ENCODE results near the gene OCA2.
"Not testable (repeated sequence)": the region's sequence is repeated elsewhere in the genome, so short reads cannot be mapped to it uniquely, and the experiment has no call there.

OCA2 gene

DNA sequence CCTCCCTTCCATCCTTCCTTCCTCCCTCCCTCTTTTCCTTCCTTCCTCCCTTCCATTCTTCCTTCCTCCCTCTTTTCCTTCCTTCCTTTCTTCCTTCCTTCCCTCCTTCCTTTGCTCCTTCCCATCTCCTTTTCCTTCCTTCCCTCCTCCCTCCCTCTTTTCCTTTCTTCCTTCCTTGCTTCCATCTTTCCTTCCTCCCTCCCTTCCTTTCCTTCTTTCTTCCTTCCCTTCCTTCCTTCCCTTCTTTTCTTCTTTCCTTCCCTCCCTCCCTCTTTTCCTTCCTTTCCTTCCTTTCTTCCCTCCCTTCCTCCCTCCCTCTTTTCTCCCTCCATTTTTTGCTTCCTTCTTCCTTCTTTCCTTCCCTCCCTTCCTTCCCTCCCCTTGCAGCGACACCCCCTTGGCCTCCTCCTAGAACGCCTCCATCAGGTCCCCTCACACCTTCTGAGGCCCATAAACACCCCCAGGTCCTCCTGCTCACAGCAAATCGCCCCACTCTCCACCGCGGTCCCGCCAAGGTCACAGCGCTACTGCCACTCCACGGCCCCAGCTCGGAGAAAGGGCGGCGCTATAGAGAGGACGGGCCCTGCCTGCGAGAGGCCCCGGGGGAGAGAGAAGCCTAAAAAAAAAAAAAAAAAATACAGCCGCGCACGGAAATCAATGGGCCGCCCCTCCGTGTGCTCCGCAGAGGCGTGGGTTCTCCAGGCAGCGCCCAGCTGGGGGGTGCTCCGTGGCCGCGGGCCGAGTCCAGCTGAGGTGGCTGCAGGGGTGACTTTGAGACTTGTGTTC, 328.2 kb downstream of the OCA2 start:
- no peak for DNase-seq (ENCODE audit: low read depth)

DNA sequence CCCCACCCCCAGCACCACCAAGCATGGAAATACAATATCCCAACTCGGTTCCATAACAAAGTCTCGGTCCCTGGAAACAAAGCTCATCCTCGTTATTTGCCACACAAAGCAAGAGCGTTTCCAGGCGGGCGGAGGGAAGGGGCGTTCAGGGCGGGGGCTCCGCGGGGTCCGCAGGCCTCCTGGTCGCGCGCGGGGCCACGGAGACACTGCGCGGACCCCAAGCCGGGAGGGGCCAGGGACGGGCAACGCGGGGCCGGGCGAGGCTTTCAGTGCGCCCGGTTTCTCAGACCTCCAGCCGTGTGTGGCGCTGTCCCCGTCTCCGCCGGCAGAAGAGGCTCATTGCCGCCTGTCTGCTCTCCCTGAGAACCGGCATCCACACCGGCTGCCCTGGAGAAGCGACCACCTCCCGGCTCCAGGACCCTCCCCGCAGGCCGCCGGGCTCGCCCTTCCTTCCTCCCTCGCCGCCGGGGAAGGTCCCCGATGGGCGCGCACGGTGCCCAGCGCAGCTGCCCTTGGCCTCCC, 329.0 kb downstream of the OCA2 start:
- no peak for DNase-seq (ENCODE audit: low read depth)

DNA sequence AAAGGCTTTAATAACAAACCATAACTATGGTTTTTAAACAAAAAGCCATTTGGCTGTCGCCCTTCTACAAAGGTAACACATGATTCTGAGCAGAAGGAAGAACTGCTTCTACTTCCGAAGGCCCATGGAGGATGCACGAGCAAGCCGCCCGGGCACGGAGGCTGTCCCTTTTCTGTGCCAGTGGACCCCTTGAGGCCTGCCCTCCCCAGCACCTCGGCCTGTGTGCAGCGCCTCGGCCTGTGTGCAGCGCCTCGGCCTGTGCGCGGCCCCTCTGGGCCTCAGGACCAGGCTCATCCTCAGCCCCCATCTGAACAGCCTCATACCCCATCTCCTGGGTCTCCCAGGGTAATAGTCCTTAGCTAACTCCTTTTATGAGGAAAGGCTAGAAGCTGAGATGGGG, 329.5 kb downstream of the OCA2 start:
- DNase-seq (ENCODE audit: low read depth): no peak

DNA sequence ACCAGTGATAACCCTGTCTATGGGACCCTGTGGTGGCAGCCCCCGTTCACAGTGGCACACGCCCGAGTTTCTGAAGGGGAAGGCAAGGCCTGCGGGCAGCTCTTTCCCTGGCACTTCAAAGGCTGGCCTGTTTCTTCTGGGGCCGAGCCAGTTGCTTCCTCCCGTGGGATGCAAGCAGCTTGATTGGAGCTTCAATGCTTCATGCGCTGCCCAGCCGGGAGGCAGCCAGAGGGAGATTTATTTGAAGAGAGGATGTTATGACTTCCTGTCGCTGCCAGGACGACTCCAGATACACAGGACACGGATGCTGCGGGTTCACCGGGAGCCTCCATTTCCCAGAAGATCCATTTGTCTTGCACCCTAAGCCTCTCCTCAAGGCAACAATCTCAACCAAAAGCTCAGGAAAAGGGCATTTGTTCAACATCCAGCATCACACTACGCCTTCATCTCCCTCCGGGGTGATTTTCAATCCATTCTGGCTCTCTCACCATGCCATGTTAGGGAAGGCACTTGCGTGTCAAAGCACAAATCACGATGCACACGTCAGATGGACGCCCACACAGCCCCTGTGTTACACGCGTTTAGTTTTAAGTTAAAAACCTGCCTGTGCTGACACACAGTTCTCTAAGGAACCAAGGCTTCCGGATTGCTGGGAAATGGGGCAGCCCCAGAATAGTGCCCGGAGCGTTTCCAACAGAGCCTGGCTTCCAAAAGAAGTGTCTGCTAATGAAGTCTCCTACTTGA, 330.2 kb downstream of the OCA2 start:
- DNase-seq (ENCODE audit: low read depth): no peak

DNA sequence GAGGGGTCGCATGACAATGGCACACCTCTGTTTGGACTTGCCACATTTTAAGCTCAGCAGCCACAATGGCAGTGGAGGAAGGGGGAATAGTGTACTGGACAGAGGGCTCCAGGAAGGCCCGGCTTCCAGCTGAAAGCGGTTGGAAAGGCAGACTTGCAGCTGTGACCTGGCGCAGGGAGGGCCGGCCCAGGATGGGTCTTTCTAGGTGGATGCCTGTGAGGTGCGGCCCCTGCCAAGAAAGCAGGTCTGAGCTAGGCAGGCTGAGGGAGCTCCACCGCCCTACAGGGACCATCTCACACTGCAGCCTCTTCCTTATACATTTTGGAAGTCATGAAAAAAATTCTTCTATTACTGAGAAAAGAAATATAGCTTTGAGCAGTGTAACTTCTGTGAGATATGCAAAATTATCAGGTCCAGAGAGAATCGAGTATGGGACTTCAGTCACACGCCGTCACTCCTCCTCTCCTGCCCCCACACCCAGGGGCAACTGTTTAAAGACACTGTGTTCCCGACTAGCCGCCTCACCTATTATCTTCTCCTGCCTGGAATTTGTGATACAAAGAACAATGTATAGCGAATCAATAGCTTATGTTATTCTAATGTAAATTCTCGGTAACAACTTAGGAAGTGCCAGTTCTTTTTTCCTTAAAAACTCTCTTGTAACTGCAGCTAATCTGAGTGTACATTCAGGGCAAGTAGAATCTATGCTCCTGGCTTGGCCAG, 331.0 kb downstream of the OCA2 start:
- no peak for DNase-seq (ENCODE audit: low read depth)

DNA sequence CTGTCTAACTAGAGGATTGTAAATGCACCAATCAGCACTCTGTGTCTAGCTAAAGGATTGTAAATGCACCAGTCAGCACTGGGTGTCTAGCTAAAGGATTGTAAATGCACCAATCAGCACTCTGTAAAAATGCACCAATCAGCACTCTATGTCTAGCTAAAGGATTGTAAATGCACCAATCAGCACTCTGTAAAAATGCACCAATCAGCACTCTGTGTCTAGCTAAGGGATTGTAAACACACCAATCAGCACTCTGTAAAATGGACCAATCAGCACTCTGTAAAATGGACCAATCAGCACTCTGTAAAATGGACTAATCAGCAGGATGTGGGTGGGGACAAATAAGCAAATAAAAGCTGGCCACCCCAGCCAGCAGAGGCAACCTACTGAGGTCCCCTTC, 331.7 kb downstream of the OCA2 start:
- not testable (repeated sequence) for DNase-seq (ENCODE audit: low read depth)

DNA sequence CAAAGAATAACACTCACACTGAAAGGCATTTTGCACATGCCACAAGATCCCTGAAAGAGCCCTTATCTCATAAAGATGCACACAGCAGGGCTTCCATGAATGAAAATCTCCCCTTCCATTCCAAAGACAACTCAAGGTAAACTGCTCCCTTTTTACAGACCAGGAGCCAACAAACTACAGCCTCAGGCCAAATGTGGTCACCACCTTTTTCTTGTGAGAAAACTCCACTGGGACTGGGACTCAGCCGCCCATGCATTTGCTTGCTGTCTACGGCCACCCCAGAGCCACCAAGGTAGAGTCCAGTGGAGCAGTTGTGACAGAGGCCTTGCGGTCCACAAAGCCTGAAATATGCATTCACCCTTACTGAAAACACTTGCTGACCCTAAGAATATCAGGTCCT, 334.8 kb downstream of the OCA2 start:
- DNase-seq (ENCODE audit: low read depth): no peak

DNA sequence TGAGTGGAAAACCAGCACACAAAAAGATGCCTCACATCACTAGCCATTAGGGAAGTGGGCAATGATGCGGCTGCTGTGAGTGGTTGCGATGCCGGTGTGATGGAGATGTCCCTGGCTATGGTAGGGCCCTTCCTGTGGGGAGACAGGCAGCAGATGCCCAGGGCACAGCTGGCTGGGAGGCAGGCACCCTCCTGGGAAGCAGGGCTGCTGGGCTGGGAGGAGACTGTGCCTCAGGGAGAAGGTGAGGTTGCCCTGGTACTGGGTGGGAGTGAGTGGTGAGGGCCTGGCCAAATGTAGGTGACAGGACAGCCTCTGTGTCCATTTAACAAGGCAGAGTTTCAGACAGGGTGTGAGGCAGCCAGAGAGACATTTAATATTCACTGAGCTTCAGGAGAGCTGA, 335.6 kb downstream of the OCA2 start:
- no peak for DNase-seq (ENCODE audit: low read depth)

DNA sequence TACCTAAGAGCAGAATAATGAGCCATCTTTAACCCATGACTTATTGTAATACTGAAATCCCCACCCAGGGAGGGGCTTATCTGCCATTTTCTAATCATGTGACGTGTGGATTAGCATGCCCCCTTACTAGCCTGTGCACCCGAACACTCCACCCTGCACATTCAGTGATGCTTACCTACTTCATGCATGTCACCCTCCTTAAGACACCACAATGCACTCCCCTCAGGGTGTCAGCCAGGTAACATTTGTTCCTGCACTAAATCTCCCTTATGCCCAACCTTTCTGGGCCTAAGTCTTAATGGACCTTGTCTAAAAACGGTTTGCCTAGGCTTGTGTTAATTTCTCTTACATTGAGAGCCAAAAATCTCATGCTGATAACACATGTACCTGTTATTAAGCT, 336.6 kb downstream of the OCA2 start:
- no peak for DNase-seq (ENCODE audit: low read depth)

DNA sequence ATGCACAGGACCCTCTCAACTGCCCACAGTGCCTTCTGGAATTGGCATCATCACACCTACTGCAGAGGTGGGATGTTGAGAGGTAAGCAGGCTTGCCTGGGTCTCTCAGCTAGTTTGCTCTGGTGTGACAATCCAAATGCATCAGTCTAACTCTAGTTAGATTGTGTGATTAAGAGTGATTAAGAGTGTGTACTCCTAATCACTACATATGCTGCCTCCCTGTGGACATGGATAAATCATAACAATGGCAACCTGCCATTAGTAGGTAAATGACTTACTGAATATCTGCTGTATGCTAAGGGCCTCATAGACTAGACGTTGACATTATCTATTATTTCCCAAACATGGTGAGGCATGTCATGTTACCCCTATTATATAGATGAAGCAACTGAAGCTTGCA, 342.1 kb downstream of the OCA2 start:
- no peak for DNase-seq (ENCODE audit: low read depth)

DNA sequence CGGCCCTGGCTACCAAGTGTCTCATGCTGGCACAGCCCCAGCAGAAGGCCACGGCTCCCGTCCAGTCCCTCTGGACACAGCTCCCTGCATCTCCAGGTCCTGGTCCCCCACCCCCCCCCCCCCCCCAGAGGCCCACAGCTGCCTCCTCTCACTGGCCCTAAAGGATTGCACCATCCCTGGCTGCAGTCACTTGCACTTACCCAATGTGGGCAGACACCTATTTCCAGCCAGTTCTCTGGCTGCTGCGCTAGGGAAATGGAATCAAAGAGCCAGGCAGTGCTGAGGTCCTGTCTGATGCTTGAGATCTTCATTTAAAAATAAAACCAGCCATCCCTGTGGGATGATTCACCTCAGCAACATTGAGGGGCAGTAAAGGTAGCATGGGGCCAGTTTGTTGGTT, 346.4 kb downstream of the OCA2 start:
- DNase-seq (ENCODE audit: low read depth): no peak

DNA sequence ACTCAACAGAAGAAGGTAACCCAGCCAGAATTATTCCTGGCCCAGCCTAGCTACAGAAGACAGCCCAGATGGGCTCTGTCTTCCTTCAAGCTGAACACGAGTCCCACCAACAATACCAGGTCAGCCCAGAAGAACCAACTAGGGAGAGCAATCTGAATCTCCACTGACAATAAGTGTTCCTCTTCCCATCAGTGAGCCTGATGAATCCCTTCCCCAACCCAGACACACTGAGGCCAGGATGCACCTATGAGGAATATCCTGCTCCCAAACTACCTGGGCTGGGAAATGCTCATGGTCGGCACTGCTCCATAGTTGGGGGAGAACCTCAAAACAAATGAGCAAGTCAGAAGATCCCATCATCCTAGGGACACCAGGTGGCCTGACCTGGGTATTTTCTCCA, 351.1 kb downstream of the OCA2 start:
- DNase-seq (ENCODE audit: low read depth): no peak

DNA sequence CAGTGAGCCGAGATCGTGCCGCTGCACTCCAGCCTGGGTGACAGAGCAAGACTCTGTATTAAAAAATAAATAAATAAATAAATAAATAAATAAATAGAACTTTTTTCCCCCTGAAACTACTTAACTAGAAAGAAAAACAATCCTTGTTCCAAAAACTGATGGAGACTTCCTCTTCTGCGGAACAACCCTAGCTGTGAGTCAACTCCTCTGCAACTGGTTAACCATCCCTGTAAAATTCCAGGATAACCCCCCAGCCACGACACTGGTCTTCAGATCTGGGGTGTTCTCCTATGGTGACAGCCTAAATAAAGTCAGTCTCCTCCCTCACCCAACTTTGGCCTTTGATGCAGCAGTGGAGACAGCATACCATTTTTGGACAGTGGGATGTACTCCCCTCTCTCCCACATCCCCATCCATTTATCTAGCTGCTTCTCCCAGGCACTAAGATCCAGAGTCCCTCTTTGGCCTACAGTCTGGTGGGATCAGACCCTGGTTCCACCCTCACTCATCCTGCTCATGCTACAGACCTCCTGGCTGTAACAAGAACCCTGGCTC, 352.6 kb downstream of the OCA2 start:
- no peak for DNase-seq (ENCODE audit: low read depth)

DNA sequence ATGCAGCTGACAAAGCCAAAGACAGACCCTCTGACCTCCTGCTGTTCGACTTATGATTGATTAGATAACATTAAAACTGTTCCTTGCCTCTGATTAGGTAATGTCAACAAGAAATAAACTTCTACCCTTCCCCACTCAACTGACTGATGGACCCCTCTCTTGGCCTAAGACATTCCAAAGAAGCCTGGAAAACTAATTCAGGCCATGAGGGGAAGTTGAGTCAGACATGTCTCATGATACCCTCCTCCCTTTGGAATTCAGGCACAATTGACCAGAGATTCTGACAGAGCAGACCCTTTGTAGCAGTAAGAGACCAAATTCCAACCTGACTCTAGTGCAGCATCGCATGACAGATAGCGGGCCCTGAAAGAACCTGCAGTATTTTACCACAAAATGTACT, 354.5 kb downstream of the OCA2 start:
- DNase-seq (ENCODE audit: low read depth): no peak

DNA sequence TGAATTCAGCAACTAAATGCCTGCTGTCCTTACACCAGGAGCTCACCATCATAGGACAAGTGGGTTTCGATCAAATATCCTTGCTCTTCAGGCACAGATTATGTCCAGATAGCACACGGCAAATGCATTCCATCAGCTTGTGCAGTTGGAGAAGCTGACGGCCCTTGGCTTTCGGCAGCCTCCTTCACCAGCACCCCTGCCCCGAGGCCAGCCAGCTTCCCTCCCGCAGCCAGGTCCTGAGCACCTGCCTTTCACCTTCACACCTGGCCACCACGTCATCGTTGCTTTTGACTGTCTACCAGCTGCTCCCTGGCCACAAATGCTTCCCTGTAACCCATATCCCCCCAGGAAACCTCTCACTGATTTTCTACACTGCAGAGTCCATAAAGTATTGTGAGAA, 355.5 kb downstream of the OCA2 start:
- no peak for DNase-seq (ENCODE audit: low read depth)

DNA sequence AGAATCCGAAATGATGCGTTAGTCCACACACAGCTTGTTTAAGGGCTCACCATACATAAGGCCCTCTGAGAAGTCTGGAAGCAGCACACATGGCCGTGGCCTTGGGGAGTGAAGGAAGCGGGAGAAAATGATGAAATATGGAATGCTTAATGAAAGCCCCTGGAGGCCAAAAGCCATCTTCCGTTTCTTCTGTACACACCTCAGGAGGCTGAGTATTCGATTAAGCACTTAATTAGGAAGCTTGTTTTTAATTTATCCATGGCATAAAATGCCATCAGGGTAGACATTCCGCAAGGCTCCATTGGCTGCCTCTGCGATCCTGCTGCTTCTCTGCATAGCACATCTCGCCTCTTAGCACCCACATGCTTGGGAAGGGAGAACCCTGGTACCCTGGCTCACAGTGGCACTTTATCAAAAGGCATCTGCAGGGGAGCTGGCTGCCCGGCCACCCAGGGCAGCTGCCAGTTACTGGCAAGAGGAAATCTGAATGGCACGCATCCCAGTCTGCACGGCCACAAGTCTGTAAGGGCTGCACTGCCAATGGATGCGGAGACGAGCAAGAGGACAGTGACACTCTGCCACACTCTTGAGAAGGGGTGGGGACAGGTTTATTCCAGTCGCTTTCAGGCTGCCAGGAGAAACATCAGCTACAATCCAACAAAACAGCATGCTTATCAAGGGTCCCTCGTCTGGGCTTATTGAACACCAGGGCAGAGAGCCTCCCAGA, 356.2 kb downstream of the OCA2 start:
- DNase-seq (ENCODE audit: low read depth): no peak

DNA sequence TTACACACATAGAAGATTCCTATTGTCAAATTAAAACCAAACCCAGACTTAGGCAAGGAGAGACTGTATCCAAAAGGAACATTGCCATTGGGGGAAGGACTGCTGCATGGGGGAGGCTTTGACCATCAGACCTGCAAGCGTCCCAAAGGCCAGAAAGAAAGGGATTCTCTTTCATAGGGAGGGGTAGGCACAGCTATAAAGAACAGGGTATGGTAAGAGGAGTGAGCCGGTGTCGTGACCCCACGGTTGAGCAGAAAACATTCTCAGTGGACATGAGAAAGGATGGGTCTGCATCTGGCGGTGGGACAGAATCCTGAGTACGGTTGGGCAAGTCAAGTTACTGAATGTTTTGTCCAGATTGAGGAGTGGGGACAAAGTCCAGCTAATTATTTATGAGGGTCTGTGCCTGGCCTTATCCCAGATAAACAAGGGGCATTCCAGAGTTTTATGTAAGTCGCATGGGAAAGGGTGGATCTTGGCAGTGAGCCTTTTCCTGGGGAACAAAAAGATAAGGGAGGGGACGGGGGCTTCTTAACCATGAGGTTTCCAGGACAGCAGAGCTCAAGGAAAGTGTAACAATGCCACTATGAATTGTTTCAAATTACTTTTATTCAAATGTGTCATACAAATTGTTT, 357.8 kb downstream of the OCA2 start:
- DNase-seq (ENCODE audit: low read depth): no peak

DNA sequence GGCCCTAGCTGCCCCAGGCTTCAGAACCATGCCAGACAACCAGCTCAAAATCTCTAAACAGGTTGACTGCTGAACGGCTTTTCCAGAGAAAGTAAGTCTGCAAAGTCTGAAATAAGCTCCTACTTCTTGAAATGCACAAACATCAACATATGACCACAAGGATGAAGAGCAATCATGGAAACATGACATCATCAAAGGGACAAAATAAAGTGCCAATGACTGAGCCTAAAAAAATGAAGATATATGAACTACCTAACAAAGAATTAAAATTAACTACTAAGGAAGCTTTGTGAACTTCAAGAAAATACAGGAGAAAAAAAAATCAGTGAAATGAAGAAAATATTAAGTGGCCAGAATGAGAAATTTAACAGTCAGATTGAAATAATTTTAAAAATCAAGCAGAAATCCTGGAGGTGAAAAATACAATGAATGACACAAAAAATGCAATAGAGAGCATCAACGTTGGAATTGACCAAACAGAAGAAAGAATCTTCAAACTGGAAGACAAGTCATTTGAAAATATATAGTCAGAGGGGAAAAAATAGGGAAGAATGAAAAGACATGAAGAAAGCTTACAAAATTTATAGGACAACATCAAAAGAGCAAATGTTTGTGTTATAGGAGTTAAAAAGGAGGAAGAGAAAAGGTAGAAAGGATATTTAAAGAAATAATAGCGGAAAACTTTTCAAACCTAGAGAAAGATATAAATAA, 364.2 kb downstream of the OCA2 start:
- no peak for DNase-seq (ENCODE audit: low read depth)

DNA sequence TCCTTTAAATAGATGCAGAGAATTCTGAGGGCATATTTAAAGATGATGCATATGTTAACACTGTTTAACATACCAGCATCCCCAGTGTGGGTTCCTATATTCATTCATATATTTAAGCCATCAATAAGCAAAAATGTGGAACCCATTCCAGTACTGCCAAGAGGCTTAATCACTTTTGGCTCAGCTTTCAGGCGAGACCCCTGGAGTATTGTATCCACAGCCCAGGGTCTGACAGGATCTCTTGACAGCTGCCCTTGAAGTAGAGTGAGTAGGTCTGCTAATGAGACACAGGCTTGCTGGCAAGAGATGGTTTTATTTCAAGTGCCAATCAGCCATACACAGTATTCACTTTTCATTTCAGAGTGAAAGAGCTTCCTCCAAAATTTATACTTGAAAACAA, 367.3 kb downstream of the OCA2 start:
- no peak for DNase-seq (ENCODE audit: low read depth)

DNA sequence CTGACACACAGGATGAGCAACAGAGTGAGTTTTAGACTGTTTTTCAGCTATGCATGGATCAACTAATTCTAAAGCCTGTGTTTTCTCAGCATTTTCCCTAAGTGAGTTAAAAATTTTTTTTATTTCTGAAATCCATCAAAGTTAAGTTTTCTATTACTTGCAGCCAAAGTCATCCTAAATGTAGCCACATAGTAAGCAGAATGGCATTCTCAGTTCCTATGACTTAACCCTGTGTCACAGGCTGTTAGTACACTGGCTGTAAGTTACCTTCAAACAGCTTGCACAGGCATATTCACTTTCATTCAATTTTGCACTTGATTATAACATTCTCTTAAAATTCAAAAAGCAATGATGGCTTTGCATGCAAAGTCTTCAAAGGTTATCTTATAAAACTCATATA, 368.2 kb downstream of the OCA2 start:
- DNase-seq (ENCODE audit: low read depth): no peak

DNA sequence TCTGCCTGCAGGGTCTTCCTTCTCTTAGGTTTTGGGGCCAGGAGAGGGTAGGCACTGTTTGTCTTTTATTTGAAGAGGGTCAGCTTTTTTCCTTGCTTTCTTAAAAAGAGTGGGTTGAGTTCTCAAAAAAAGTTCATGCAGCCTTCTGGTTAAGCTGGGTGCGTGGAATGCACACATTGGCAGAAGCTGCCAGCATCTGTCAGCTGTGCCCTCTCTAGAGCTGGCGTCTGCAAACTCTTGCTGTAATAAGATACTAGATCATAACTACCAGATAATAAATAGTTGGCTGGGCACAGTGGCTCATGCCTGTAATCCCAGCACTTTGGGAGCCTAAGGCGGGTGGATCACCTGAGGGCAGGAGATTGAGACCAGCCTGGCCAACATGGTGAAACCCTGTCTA, 373.4 kb downstream of the OCA2 start:
- no peak for DNase-seq (ENCODE audit: low read depth)
